ENCODE results near the gene OR52E4.

The OR52E4 gene

GRCh38 chr11:5851002-5851401 is 29.4 kb upstream of the OR52E4 start:
- no peak for TF ChIP-seq CTCF (IDR thresholded peaks at IDR 0.05; ENCODE audit: insufficient read depth, low read depth, low read length, missing control alignments)
- DNase-seq (ENCODE audit: low read depth) = no peak
- H3K4me3 ChIP-seq (ENCODE audit: low read depth, low read length) = no peak overlapping the region

GRCh38 chr11:5857590-5857989 is 22.8 kb upstream of the OR52E4 start, which contains the start of gene OR52E8:
TSS of gene OR52E8 (minus strand) at chr11:5857690. CDS start at chr11:5857690, 0 bp downstream.
- no peak within 1 kb of the TSS for H3K4me3 ChIP-seq (ENCODE audit: low read depth, low read length)
- no peak for DNase-seq (ENCODE audit: low read depth)
- TF ChIP-seq CTCF (IDR thresholded peaks at IDR 0.05; ENCODE audit: insufficient read depth, low read depth, low read length, missing control alignments) = no peak

GRCh38 chr11:5865826-5866225 is 14.6 kb upstream of the OR52E4 start:
- no peak overlapping the region for H3K4me3 ChIP-seq (ENCODE audit: low read depth, low read length)
- DNase-seq (ENCODE audit: low read depth) = no peak
- no peak for TF ChIP-seq CTCF (IDR thresholded peaks at IDR 0.05; ENCODE audit: insufficient read depth, low read depth, low read length, missing control alignments)

- no peak overlapping the region for H3K4me3 ChIP-seq (ENCODE audit: low read depth, low read length)
- DNase-seq (ENCODE audit: low read depth) = no peak
- TF ChIP-seq CTCF (IDR thresholded peaks at IDR 0.05; ENCODE audit: insufficient read depth, low read depth, low read length, missing control alignments) = no peak
Measured at GRCh38 chr11:5878564-5878963, 1.9 kb upstream of the OR52E4 start.

- H3K4me3 ChIP-seq (ENCODE audit: low read depth, low read length) = no peak overlapping the region
- no peak for TF ChIP-seq CTCF (IDR thresholded peaks at IDR 0.05; ENCODE audit: insufficient read depth, low read depth, low read length, missing control alignments)
- DNase-seq (ENCODE audit: low read depth) = no peak
Measured at GRCh38 chr11:5881756-5882155, 1.3 kb downstream of the OR52E4 start.

- no peak for TF ChIP-seq CTCF (IDR thresholded peaks at IDR 0.05; ENCODE audit: insufficient read depth, low read depth, low read length, missing control alignments)
- no peak overlapping the region for H3K4me3 ChIP-seq (ENCODE audit: low read depth, low read length)
- DNase-seq (ENCODE audit: low read depth) = no peak
Measured at GRCh38 chr11:5887172-5887571, 6.7 kb downstream of the OR52E4 start.

GRCh38 chr11:5887661-5888060 is 7.2 kb downstream of the OR52E4 start:
- DNase-seq (ENCODE audit: low read depth) = no peak
- H3K4me3 ChIP-seq (ENCODE audit: low read depth, low read length) = no peak overlapping the region
- no peak for TF ChIP-seq CTCF (IDR thresholded peaks at IDR 0.05; ENCODE audit: insufficient read depth, low read depth, low read length, missing control alignments)
